ENCODE measurements around the gene ANGPTL1. TPM values are rescaled to one million over a fixed set of nuclear protein-coding genes. Genes with fewer than 3 reads are reported as not detected.

ANGPTL1 gene
- total RNA-seq, 1 experiment from 2014 or later: not detected

DNA sequence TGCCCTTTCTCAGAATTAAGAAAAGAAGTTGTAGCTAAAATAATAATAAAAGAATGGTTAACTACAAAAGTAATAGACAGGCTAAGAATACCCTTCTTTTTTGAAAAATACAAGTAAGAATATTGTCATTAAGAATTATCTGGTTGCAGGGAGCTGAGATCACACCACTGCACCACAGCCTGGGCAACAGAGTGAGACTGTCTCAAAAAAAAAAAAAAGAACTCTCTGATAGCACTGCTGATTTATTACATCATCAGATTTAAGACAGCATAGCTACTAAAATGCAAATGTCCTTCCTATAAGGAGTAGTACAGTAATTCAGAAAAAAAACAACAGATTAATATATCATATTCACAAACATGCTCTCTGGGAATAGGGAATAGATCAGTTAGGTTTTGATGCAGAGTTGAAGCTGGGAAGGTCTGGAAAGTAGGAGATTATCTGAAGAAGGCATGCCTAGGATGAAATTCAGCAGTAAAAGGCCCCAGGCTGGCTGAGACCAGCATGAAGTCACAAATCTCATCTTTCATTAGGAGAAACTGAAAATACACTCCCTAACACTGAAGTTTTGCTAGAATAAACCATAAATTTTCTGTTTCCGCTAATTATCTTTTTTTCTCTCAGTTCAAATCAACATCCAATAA lies 30.7 kb upstream of the ANGPTL1 start:
- Histone ChIP-seq H3K9me3 (ENCODE audit: low read length) (no peaks in the 10 kb centered on the region), H4K20me1 (ENCODE audit: insufficient read depth, low read depth, low read length) (no peaks in the 10 kb centered on the region), H3K27me3 (ENCODE audit: low read length) (no peaks in the 10 kb centered on the region), H2AFZ (ENCODE audit: low read length) (no peak overlapping the region), H3K27ac (ENCODE audit: low read length) (no peak overlapping the region), H3K36me3 (ENCODE audit: insufficient read depth, low read length) (peaks cover 81% of the 10 kb centered on the region), H3K4me3 (ENCODE audit: low read length) (no peak overlapping the region), H3K9ac (ENCODE audit: low read length) (no peak overlapping the region), H3K4me1 (ENCODE audit: low read length) (no peaks in the 10 kb centered on the region), H3K79me2 (ENCODE audit: low read length) (peaks cover 52% of the 10 kb centered on the region), H3K9me2 (replicated peaks; ENCODE audit: insufficient read depth, low read length) (no peaks in the 10 kb centered on the region), H3K4me2 (ENCODE audit: low read depth, low read length, poor library complexity, severe bottlenecking) (no peak overlapping the region)
- no peak for DNase-seq

- no peaks in the 10 kb centered on the region for H3K9me2 ChIP-seq (replicated peaks; ENCODE audit: insufficient read depth, low read length)
- no peak overlapping the region for H3K4me2 ChIP-seq (ENCODE audit: low read depth, low read length, poor library complexity, severe bottlenecking)
- H4K20me1 ChIP-seq (ENCODE audit: insufficient read depth, low read depth, low read length): no peaks in the 10 kb centered on the region
- H2AFZ ChIP-seq (ENCODE audit: low read length): no peak overlapping the region
- no peaks in the 10 kb centered on the region for H3K9me3 ChIP-seq (ENCODE audit: low read length)
- H3K4me1 ChIP-seq (ENCODE audit: low read length): no peaks in the 10 kb centered on the region
- H3K27me3 ChIP-seq (ENCODE audit: low read length): no peaks in the 10 kb centered on the region
- peaks cover 34% of the 10 kb centered on the region for H3K79me2 ChIP-seq (ENCODE audit: low read length)
- H3K36me3 ChIP-seq (ENCODE audit: insufficient read depth, low read length): peaks cover 79% of the 10 kb centered on the region
- H3K9ac ChIP-seq (ENCODE audit: low read length): no peak overlapping the region
- H3K27ac ChIP-seq (ENCODE audit: low read length): no peak overlapping the region
- no peak overlapping the region for H3K4me3 ChIP-seq (ENCODE audit: low read length)
- DNase-seq: no peak
Measured at GRCh38 chr1:178899402-178899801, 28.5 kb upstream of the ANGPTL1 start.

- no peaks in the 10 kb centered on the region for H3K9me3 ChIP-seq (ENCODE audit: low read length)
- H4K20me1 ChIP-seq (ENCODE audit: insufficient read depth, low read depth, low read length): no peaks in the 10 kb centered on the region
- no peaks in the 10 kb centered on the region for H3K27me3 ChIP-seq (ENCODE audit: low read length)
- H2AFZ ChIP-seq (ENCODE audit: low read length): no peak overlapping the region
- H3K4me3 ChIP-seq (ENCODE audit: low read length): no peak overlapping the region
- H3K4me1 ChIP-seq (ENCODE audit: low read length): no peaks in the 10 kb centered on the region
- H3K36me3 ChIP-seq (ENCODE audit: insufficient read depth, low read length): peaks cover 84% of the 10 kb centered on the region
- H3K9ac ChIP-seq (ENCODE audit: low read length): no peak overlapping the region
- no peaks in the 10 kb centered on the region for H3K9me2 ChIP-seq (replicated peaks; ENCODE audit: insufficient read depth, low read length)
- H3K79me2 ChIP-seq (ENCODE audit: low read length): peaks cover 38% of the 10 kb centered on the region
- H3K4me2 ChIP-seq (ENCODE audit: low read depth, low read length, poor library complexity, severe bottlenecking): no peak overlapping the region
- no peak overlapping the region for H3K27ac ChIP-seq (ENCODE audit: low read length)
- DNase-seq: no peak
Measured at GRCh38 chr1:178898401-178898800, 27.5 kb upstream of the ANGPTL1 start.

GRCh38 chr1:178895928-178896327 lies 25.1 kb upstream of the ANGPTL1 start:
- Histone ChIP-seq H3K4me2 (ENCODE audit: low read depth, low read length, poor library complexity, severe bottlenecking) (no peak overlapping the region), H2AFZ (ENCODE audit: low read length) (no peak overlapping the region), H3K27me3 (ENCODE audit: low read length) (no peaks in the 10 kb centered on the region), H3K79me2 (ENCODE audit: low read length) (peaks cover 27% of the 10 kb centered on the region), H3K9ac (ENCODE audit: low read length) (no peak overlapping the region), H3K4me3 (ENCODE audit: low read length) (no peak overlapping the region), H3K9me2 (replicated peaks; ENCODE audit: insufficient read depth, low read length) (no peaks in the 10 kb centered on the region), H4K20me1 (ENCODE audit: insufficient read depth, low read depth, low read length) (no peaks in the 10 kb centered on the region), H3K27ac (ENCODE audit: low read length) (no peak overlapping the region), H3K36me3 (ENCODE audit: insufficient read depth, low read length) (peaks cover 82% of the 10 kb centered on the region), H3K9me3 (ENCODE audit: low read length) (no peaks in the 10 kb centered on the region), H3K4me1 (ENCODE audit: low read length) (no peaks in the 10 kb centered on the region)
- no peak for DNase-seq

GRCh38 chr1:178886551-178886950 lies 15.7 kb upstream of the ANGPTL1 start:
- Histone ChIP-seq H3K4me1 (ENCODE audit: low read length) (peaks cover 12% of the 10 kb centered on the region), H3K27ac (ENCODE audit: low read length) (no peak overlapping the region), H3K27me3 (ENCODE audit: low read length) (no peaks in the 10 kb centered on the region), H3K9me3 (ENCODE audit: low read length) (no peaks in the 10 kb centered on the region), H4K20me1 (ENCODE audit: insufficient read depth, low read depth, low read length) (no peaks in the 10 kb centered on the region), H3K9me2 (replicated peaks; ENCODE audit: insufficient read depth, low read length) (no peaks in the 10 kb centered on the region), H3K79me2 (ENCODE audit: low read length) (peaks cover 38% of the 10 kb centered on the region), H3K36me3 (ENCODE audit: insufficient read depth, low read length) (peaks cover 92% of the 10 kb centered on the region), H3K9ac (ENCODE audit: low read length) (no peak overlapping the region), H3K4me2 (ENCODE audit: low read depth, low read length, poor library complexity, severe bottlenecking) (no peak overlapping the region), H3K4me3 (ENCODE audit: low read length) (no peak overlapping the region), H2AFZ (ENCODE audit: low read length) (no peak overlapping the region)
- DNase-seq: no peak

- H3K9me2 ChIP-seq (replicated peaks; ENCODE audit: insufficient read depth, low read length): no peaks in the 10 kb centered on the region
- H3K27me3 ChIP-seq (ENCODE audit: low read length): no peaks in the 10 kb centered on the region
- H3K4me3 ChIP-seq (ENCODE audit: low read length): no peak overlapping the region
- peaks cover 38% of the 10 kb centered on the region for H3K79me2 ChIP-seq (ENCODE audit: low read length)
- H2AFZ ChIP-seq (ENCODE audit: low read length): no peak overlapping the region
- no peak for DNase-seq
- H3K9ac ChIP-seq (ENCODE audit: low read length): no peak overlapping the region
- peaks cover 90% of the 10 kb centered on the region for H3K36me3 ChIP-seq (ENCODE audit: insufficient read depth, low read length)
- H3K4me1 ChIP-seq (ENCODE audit: low read length): peaks cover 12% of the 10 kb centered on the region
- H3K9me3 ChIP-seq (ENCODE audit: low read length): no peaks in the 10 kb centered on the region
- H3K4me2 ChIP-seq (ENCODE audit: low read depth, low read length, poor library complexity, severe bottlenecking): no peak overlapping the region
- no peak overlapping the region for H3K27ac ChIP-seq (ENCODE audit: low read length)
- H4K20me1 ChIP-seq (ENCODE audit: insufficient read depth, low read depth, low read length): no peaks in the 10 kb centered on the region
Measured at GRCh38 chr1:178885869-178886268, 15.0 kb upstream of the ANGPTL1 start.

GRCh38 chr1:178881950-178882349 lies 11.1 kb upstream of the ANGPTL1 start:
- H3K4me2 ChIP-seq (ENCODE audit: low read depth, low read length, poor library complexity, severe bottlenecking): no peak overlapping the region
- no peaks in the 10 kb centered on the region for H3K9me2 ChIP-seq (replicated peaks; ENCODE audit: insufficient read depth, low read length)
- H3K27ac ChIP-seq (ENCODE audit: low read length): no peak overlapping the region

DNA sequence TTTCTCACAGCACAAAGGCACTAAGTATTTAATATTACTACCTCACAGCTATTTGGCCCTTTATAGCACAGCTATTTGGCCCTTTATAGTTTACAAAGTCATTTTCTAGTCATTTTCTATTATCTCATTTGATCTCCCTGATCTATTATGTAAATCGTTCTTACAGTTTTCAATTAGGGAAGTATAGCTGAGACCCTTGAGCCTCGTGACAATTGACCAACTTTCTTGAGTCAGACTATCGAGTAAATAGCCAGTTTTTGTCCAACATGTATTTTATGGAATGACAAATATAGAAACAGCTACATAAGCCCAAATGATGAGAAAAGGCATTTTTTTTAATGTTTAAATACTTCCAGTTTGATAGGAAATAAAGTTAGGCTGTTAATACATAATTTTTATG lies 7.0 kb upstream of the ANGPTL1 start:
- Histone ChIP-seq H3K9me2 (replicated peaks; ENCODE audit: insufficient read depth, low read length) (no peaks in the 10 kb centered on the region), H3K79me2 (ENCODE audit: low read length) (peaks cover 21% of the 10 kb centered on the region), H3K27me3 (ENCODE audit: low read length) (no peaks in the 10 kb centered on the region), H3K9ac (ENCODE audit: low read length) (no peak overlapping the region), H3K36me3 (ENCODE audit: insufficient read depth, low read length) (peaks cover 54% of the 10 kb centered on the region), H3K27ac (ENCODE audit: low read length) (no peak overlapping the region), H3K4me2 (ENCODE audit: low read depth, low read length, poor library complexity, severe bottlenecking) (no peak overlapping the region), H2AFZ (ENCODE audit: low read length) (no peak overlapping the region), H3K4me1 (ENCODE audit: low read length) (peaks cover under 1% of the 10 kb centered on the region; the same call in 1 of the 2 replicates), H4K20me1 (ENCODE audit: insufficient read depth, low read depth, low read length) (no peaks in the 10 kb centered on the region), H3K9me3 (ENCODE audit: low read length) (no peaks in the 10 kb centered on the region), H3K4me3 (ENCODE audit: low read length) (no peak overlapping the region)
- DNase-seq: no peak

More at GRCh38 chr1:178881950-178882349, 11.1 kb upstream of the ANGPTL1 start:
- H3K79me2 ChIP-seq (ENCODE audit: low read length): peaks cover 27% of the 10 kb centered on the region; the same call in 1 of the 2 replicates
- DNase-seq: no peak
- no peaks in the 10 kb centered on the region for H3K27me3 ChIP-seq (ENCODE audit: low read length)
- peaks cover 80% of the 10 kb centered on the region for H3K36me3 ChIP-seq (ENCODE audit: insufficient read depth, low read length)
- H2AFZ ChIP-seq (ENCODE audit: low read length): no peak overlapping the region
- H4K20me1 ChIP-seq (ENCODE audit: insufficient read depth, low read depth, low read length): no peaks in the 10 kb centered on the region
- H3K4me3 ChIP-seq (ENCODE audit: low read length): no peak overlapping the region
- no peak overlapping the region for H3K9ac ChIP-seq (ENCODE audit: low read length)
- H3K4me1 ChIP-seq (ENCODE audit: low read length): peaks cover 12% of the 10 kb centered on the region
- H3K9me3 ChIP-seq (ENCODE audit: low read length): no peaks in the 10 kb centered on the region
